ENCODE data around the gene PAXX. TPM values are rescaled to one million over a fixed set of nuclear protein-coding genes. Genes with fewer than 3 reads are reported as not detected.

Gene PAXX
- total RNA-seq, 1 experiment from 2014 or later, result 113 TPM

DNA sequence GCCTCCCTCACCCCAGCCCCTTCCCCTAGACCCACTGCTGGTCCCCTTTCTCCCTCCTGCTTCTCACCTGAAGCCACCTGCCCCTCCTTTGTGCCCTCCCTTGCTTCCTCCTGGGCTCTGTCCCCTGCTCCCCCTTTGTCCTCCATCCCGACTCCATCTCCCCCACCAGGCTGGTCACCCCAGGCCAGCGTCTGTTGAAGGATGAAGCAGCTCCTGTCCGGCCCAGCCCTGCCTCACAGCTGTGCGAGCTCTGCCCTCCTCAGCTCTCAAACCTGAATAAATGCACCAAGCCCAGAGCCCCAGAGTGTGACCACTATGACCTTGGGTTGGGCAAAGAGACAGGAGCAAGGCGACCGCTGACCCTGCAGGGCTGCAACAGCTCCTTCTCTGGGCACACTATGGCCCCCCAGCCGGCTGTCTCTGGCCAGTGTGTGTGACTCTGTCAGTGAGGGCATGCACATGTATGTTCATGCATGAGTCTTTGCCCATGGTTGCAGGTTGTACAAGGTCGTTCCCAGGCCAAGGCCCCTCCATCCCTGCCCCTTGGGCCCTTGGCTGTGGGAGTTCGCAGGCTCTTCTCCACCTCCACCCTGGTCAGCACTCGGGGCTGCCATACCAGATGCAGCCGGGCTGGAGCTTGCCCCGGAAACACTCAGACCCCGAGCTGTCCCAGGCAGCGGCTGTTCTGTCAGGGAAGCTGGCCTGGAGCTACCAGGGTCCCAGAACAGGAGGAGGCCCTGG lies 36.9 kb upstream of the PAXX start:
- Histone ChIP-seq H3K9me3 (ENCODE audit: low read length) (no peaks in the 10 kb centered on the region), H3K27ac (ENCODE audit: low read length) (no peak overlapping the region), H3K4me1 (ENCODE audit: insufficient read depth, low read length) (peaks cover 4% of the 10 kb centered on the region), H3K79me2 (ENCODE audit: low read length) (no peaks in the 10 kb centered on the region), H3K4me3 (ENCODE audit: low read length) (no peak overlapping the region), H4K20me1 (ENCODE audit: low read length) (no peaks in the 10 kb centered on the region), H3K9me2 (replicated peaks; ENCODE audit: low read length) (no peaks in the 10 kb centered on the region), H3K36me3 (ENCODE audit: low read depth, low read length) (no peaks in the 10 kb centered on the region), H3K4me2 (ENCODE audit: low read length) (no peak overlapping the region), H3K27me3 (ENCODE audit: low read length) (no peaks in the 10 kb centered on the region), H3F3A (ENCODE audit: low read length, unreplicated experiment) (no peaks in the 10 kb centered on the region), H2AFZ (ENCODE audit: low read length) (no peak overlapping the region), H3K9ac (ENCODE audit: low read length) (no peak overlapping the region)
- ATAC-seq (no peak), DNase-seq (no peak)
- POLR2A ChIA-PET (ENCODE audit: unreplicated experiment), result no interaction called here
- intact Hi-C loops (cut with micrococcal nuclease), result no loop called here
- CTCF ChIA-PET, result no interaction called here
- TF ChIP-seq CTCF (conservative IDR thresholded peaks at IDR 0.05; ENCODE audit: low read depth, low read length), result no peak
- BruUV-seq (replicated peaks), result no TSS peak

DNA sequence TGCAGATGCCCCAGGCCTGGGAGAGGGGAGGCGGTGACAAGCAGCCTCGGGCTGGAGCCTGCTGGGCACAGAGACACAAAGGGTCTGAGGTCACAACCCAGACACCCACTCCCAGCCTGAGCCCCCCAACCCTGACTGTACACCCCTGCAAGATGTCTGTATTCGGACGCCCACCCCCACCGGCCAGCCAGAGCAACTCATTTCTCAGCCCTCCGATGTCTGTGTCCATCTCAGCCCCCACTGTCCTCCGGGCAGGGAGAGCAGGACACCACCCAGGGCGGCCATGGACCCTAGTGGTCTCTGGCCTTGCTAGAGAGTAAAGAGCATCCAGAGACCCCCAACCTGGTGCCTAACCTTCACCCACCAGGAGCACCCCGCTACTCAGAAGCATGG lies 36.3 kb upstream of the PAXX start:
- BruUV-seq (replicated peaks), result no TSS peak
- H3K79me2 ChIP-seq (ENCODE audit: low read length), result no peaks in the 10 kb centered on the region
- ATAC-seq, result no peak

GRCh38 chr9:136956604-136957003 lies 35.6 kb upstream of the PAXX start:
- no peaks in the 10 kb centered on the region for H3K79me2 ChIP-seq (ENCODE audit: low read length)
- H3F3A ChIP-seq (ENCODE audit: low read length, unreplicated experiment), result no peaks in the 10 kb centered on the region
- no peak overlapping the region for H3K4me3 ChIP-seq (ENCODE audit: low read length)
- H2AFZ ChIP-seq (ENCODE audit: low read length), result no peak overlapping the region
- H3K9me3 ChIP-seq (ENCODE audit: low read length), result no peaks in the 10 kb centered on the region
- TF ChIP-seq EZH2phosphoT487 (IDR thresholded peaks at IDR 0.05; ENCODE audit: borderline replicate concordance, low read length) (no peak), CTCF (conservative IDR thresholded peaks at IDR 0.05; ENCODE audit: low read depth, low read length) (no peak), EZH2 (IDR thresholded peaks at IDR 0.05; ENCODE audit: low read length, unreplicated experiment) (no peak)
- no peak overlapping the region for H3K9ac ChIP-seq (ENCODE audit: low read length)
- intact Hi-C loops (cut with micrococcal nuclease), result no loop called here
- no peaks in the 10 kb centered on the region for H3K4me1 ChIP-seq (ENCODE audit: insufficient read depth, low read length)
- DNase-seq (no peak), ATAC-seq (no peak)
- H3K36me3 ChIP-seq (ENCODE audit: low read depth, low read length), result no peaks in the 10 kb centered on the region
- no TSS peak for BruUV-seq (replicated peaks)
- no peaks in the 10 kb centered on the region for H3K9me2 ChIP-seq (replicated peaks; ENCODE audit: low read length)
- no peaks in the 10 kb centered on the region for H4K20me1 ChIP-seq (ENCODE audit: low read length)
- no peaks in the 10 kb centered on the region for H3K27me3 ChIP-seq (ENCODE audit: low read length)
- H3K4me2 ChIP-seq (ENCODE audit: low read length), result no peak overlapping the region
- POLR2A ChIA-PET (ENCODE audit: unreplicated experiment), result no interaction called here
- H3K27ac ChIP-seq (ENCODE audit: low read length), result no peak overlapping the region
- CTCF ChIA-PET, result no interaction called here

More for the DNA sequence above, 36.3 kb upstream of the PAXX start:
- Histone ChIP-seq H4K20me1 (ENCODE audit: low read length) (no peaks in the 10 kb centered on the region), H3K4me2 (ENCODE audit: low read length) (no peak overlapping the region), H3K4me3 (ENCODE audit: low read length) (no peak overlapping the region), H3F3A (ENCODE audit: low read length, unreplicated experiment) (no peaks in the 10 kb centered on the region), H3K27ac (ENCODE audit: low read length) (no peak overlapping the region), H3K9me3 (ENCODE audit: low read length) (no peaks in the 10 kb centered on the region), H3K27me3 (ENCODE audit: low read length) (no peaks in the 10 kb centered on the region), H3K36me3 (ENCODE audit: low read depth, low read length) (no peaks in the 10 kb centered on the region), H3K4me1 (ENCODE audit: insufficient read depth, low read length) (no peaks in the 10 kb centered on the region), H3K9ac (ENCODE audit: low read length) (no peak overlapping the region), H2AFZ (ENCODE audit: low read length) (no peak overlapping the region), H3K9me2 (replicated peaks; ENCODE audit: low read length) (no peaks in the 10 kb centered on the region)
- no peak for DNase-seq
- ChIA-PET CTCF (no interaction called here), POLR2A (ENCODE audit: unreplicated experiment) (no interaction called here)
- no peak for TF ChIP-seq EZH2phosphoT487 (IDR thresholded peaks at IDR 0.05; ENCODE audit: borderline replicate concordance, low read length)
- no peak for TF ChIP-seq CTCF (conservative IDR thresholded peaks at IDR 0.05; ENCODE audit: low read depth, low read length)
- TF ChIP-seq EZH2 (IDR thresholded peaks at IDR 0.05; ENCODE audit: low read length, unreplicated experiment), result no peak
- intact Hi-C loops (cut with micrococcal nuclease), result no loop called here
